ENCODE results near the gene SPEN. TPM values are rescaled to one million over a fixed set of nuclear protein-coding genes. Genes with fewer than 3 reads are reported as not detected.
A peak's percentile ranks its signal among the peaks of the same experiment; 100 is the strongest.
"Not testable (repeated sequence)": the region's sequence is repeated elsewhere in the genome, so short reads cannot be mapped to it uniquely, and the experiment has no call there.

SPEN gene
- total RNA-seq, 1 experiment from 2014 or later: 26.8 TPM

- Histone ChIP-seq H3K4me2 (ENCODE audit: low read depth, low read length, poor library complexity, severe bottlenecking) (no peak overlapping the region), H3K27ac (ENCODE audit: low read length) (no peak overlapping the region), H3K9me3 (ENCODE audit: low read length) (no peaks in the 10 kb centered on the region), H3K36me3 (ENCODE audit: insufficient read depth, low read length) (peaks cover 11% of the 10 kb centered on the region), H3K9me2 (replicated peaks; ENCODE audit: insufficient read depth, low read length) (no peaks in the 10 kb centered on the region), H3K9ac (ENCODE audit: low read length) (no peak overlapping the region), H3K4me1 (ENCODE audit: low read length) (peaks cover 26% of the 10 kb centered on the region), H3K27me3 (ENCODE audit: low read length) (no peaks in the 10 kb centered on the region), H3K4me3 (ENCODE audit: low read length) (no peak overlapping the region), H2AFZ (ENCODE audit: low read length) (no peak overlapping the region), H3K79me2 (ENCODE audit: low read length) (peaks cover 3% of the 10 kb centered on the region; the same call in 1 of the 2 replicates), H4K20me1 (ENCODE audit: insufficient read depth, low read depth, low read length) (peaks cover 25% of the 10 kb centered on the region)
- DNase-seq: no peak
Measured at GRCh38 chr1:15969321-15969880, 121.9 kb downstream of the SPEN start.

GRCh38 chr1:15970911-15971310 lies 123.4 kb downstream of the SPEN start:
- no peak overlapping the region for H2AFZ ChIP-seq (ENCODE audit: low read length)
- H3K36me3 ChIP-seq (ENCODE audit: insufficient read depth, low read length): peaks cover 11% of the 10 kb centered on the region
- no peak overlapping the region for H3K27ac ChIP-seq (ENCODE audit: low read length)
- peaks cover 26% of the 10 kb centered on the region for H4K20me1 ChIP-seq (ENCODE audit: insufficient read depth, low read depth, low read length)
- DNase-seq: no peak
- H3K27me3 ChIP-seq (ENCODE audit: low read length): no peaks in the 10 kb centered on the region
- peaks cover 3% of the 10 kb centered on the region; the same call in 1 of the 2 replicates for H3K79me2 ChIP-seq (ENCODE audit: low read length)
- H3K4me2 ChIP-seq (ENCODE audit: low read depth, low read length, poor library complexity, severe bottlenecking): no peak overlapping the region
- H3K9me2 ChIP-seq (replicated peaks; ENCODE audit: insufficient read depth, low read length): no peaks in the 10 kb centered on the region
- H3K9ac ChIP-seq (ENCODE audit: low read length): no peak overlapping the region
- no peaks in the 10 kb centered on the region for H3K9me3 ChIP-seq (ENCODE audit: low read length)
- H3K4me1 ChIP-seq (ENCODE audit: low read length): peaks cover 20% of the 10 kb centered on the region
- H3K4me3 ChIP-seq (ENCODE audit: low read length): no peak overlapping the region

GRCh38 chr1:15972409-15972808 lies 124.9 kb downstream of the SPEN start:
- no peak for DNase-seq
- H3K9ac ChIP-seq (ENCODE audit: low read length): no peak overlapping the region
- no peak overlapping the region for H2AFZ ChIP-seq (ENCODE audit: low read length)
- peaks cover 3% of the 10 kb centered on the region; the same call in 1 of the 2 replicates for H3K79me2 ChIP-seq (ENCODE audit: low read length)
- no peaks in the 10 kb centered on the region for H3K27me3 ChIP-seq (ENCODE audit: low read length)
- H3K4me3 ChIP-seq (ENCODE audit: low read length): no peak overlapping the region
- H3K9me3 ChIP-seq (ENCODE audit: low read length): no peaks in the 10 kb centered on the region
- no peaks in the 10 kb centered on the region for H3K9me2 ChIP-seq (replicated peaks; ENCODE audit: insufficient read depth, low read length)
- no peak overlapping the region for H3K27ac ChIP-seq (ENCODE audit: low read length)
- H3K4me1 ChIP-seq (ENCODE audit: low read length): peaks cover 17% of the 10 kb centered on the region
- peaks cover 11% of the 10 kb centered on the region for H3K36me3 ChIP-seq (ENCODE audit: insufficient read depth, low read length)
- peaks cover 24% of the 10 kb centered on the region for H4K20me1 ChIP-seq (ENCODE audit: insufficient read depth, low read depth, low read length)
- no peak overlapping the region for H3K4me2 ChIP-seq (ENCODE audit: low read depth, low read length, poor library complexity, severe bottlenecking)

DNA sequence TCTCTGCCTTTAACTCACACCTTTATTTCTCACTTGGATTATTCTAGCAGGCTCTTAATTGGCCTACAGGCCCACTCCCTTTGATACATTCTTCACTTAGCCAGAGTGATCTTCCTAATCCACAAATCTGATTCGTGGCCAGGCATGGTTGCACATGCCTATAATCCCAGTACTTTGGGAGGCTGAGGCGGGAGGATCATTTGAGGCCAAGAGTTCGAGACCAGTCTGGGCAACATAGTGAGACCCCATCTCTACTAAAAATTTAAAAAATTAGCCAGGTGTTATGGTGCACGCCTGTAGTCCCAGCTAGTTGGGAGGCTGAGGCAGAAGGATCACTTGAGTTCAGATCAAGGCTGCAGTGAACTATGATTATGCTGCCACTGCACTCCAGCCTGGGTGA lies 126.3 kb downstream of the SPEN start:
- Histone ChIP-seq H3K9me3 (ENCODE audit: low read length) (no peaks in the 10 kb centered on the region), H3K4me3 (ENCODE audit: low read length) (no peak overlapping the region), H3K79me2 (ENCODE audit: low read length) (peaks cover 3% of the 10 kb centered on the region; the same call in 1 of the 2 replicates)

DNA sequence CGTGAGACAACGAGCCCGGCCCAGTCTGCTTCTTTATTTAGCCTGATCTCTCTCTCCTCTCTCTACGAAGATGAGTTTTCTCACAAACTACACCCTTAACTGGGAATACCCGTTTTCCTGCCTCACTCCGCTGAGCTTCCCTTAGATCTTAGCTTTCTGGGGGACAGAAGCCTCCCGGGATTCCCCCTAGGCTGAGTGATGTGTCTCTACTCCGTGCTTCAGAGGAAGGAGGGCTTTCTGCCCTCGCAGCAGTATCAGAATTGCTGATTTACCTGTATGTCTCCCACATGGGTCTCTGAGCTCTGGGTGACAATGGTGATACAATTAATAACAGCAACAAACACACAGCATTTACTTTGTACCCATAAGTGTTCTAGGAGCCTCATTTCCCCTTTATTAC lies 127.3 kb downstream of the SPEN start:
- H3K9me2 ChIP-seq (replicated peaks; ENCODE audit: insufficient read depth, low read length): no peaks in the 10 kb centered on the region
- peaks cover 3% of the 10 kb centered on the region; the same call in 1 of the 2 replicates for H3K79me2 ChIP-seq (ENCODE audit: low read length)
- peak overlapping the region; percentile 78 for H3K9ac ChIP-seq (ENCODE audit: low read length)
- no peaks in the 10 kb centered on the region for H3K9me3 ChIP-seq (ENCODE audit: low read length)
- H3K4me3 ChIP-seq (ENCODE audit: low read length): peak overlapping the region; percentile 86
- peak overlapping the region; percentile 83 for H3K4me2 ChIP-seq (ENCODE audit: low read depth, low read length, poor library complexity, severe bottlenecking)
- no peak overlapping the region for H3K27ac ChIP-seq (ENCODE audit: low read length)
- no peak overlapping the region for H2AFZ ChIP-seq (ENCODE audit: low read length)
- peaks cover 20% of the 10 kb centered on the region; the same call in 1 of the 2 replicates for H4K20me1 ChIP-seq (ENCODE audit: insufficient read depth, low read depth, low read length)
- peaks cover 17% of the 10 kb centered on the region for H3K4me1 ChIP-seq (ENCODE audit: low read length)
- no peaks in the 10 kb centered on the region for H3K27me3 ChIP-seq (ENCODE audit: low read length)
- DNase-seq: peak; percentile 59
- peaks cover 11% of the 10 kb centered on the region for H3K36me3 ChIP-seq (ENCODE audit: insufficient read depth, low read length)

More for the DNA sequence above, 126.3 kb downstream of the SPEN start:
- Histone ChIP-seq H2AFZ (ENCODE audit: low read length) (no peak overlapping the region), H3K4me1 (ENCODE audit: low read length) (peaks cover 17% of the 10 kb centered on the region), H3K36me3 (ENCODE audit: insufficient read depth, low read length) (peaks cover 11% of the 10 kb centered on the region), H3K4me2 (ENCODE audit: low read depth, low read length, poor library complexity, severe bottlenecking) (no peak overlapping the region), H3K27me3 (ENCODE audit: low read length) (no peaks in the 10 kb centered on the region), H3K9me2 (replicated peaks; ENCODE audit: insufficient read depth, low read length) (no peaks in the 10 kb centered on the region), H3K9ac (ENCODE audit: low read length) (no peak overlapping the region), H3K27ac (ENCODE audit: low read length) (no peak overlapping the region), H4K20me1 (ENCODE audit: insufficient read depth, low read depth, low read length) (peaks cover 20% of the 10 kb centered on the region; the same call in 1 of the 2 replicates)
- no peak for DNase-seq

DNA sequence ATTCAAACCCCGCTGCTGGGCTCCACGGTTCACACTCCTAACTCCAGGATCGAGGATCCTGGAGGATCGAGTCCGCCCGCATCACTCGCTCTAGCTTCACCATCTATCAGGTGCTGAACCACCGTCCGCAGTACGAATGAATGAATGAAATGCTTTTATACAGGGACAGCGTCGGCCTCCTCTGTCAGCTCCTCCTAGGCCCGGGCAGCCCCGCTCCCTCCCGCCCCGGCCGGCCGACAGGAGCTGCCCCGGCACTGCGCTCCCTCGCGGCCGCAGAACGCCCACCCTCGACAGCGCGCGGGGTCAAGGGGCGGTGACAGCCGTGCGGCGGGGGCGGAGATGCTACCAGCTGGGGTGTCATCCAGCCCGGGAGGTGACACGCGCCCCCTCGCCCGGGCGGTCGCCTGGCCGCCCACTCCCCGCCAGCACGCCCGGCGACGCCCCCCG lies 127.9 kb downstream of the SPEN start:
- H4K20me1 ChIP-seq (ENCODE audit: insufficient read depth, low read depth, low read length): peaks cover 20% of the 10 kb centered on the region; the same call in 1 of the 2 replicates
- peak; percentile 81 for DNase-seq
- peaks cover 17% of the 10 kb centered on the region for H3K4me1 ChIP-seq (ENCODE audit: low read length)
- H3K27me3 ChIP-seq (ENCODE audit: low read length): no peaks in the 10 kb centered on the region
- H2AFZ ChIP-seq (ENCODE audit: low read length): 0 out of 2 replicates have a peak overlapping the region, but pooled peaks have one; percentile 33
- H3K9me3 ChIP-seq (ENCODE audit: low read length): no peaks in the 10 kb centered on the region
- peak overlapping the region; percentile 78 for H3K9ac ChIP-seq (ENCODE audit: low read length)
- H3K4me3 ChIP-seq (ENCODE audit: low read length): peak overlapping the region; percentile 86
- H3K27ac ChIP-seq (ENCODE audit: low read length): no peak overlapping the region
- no peaks in the 10 kb centered on the region for H3K9me2 ChIP-seq (replicated peaks; ENCODE audit: insufficient read depth, low read length)
- H3K36me3 ChIP-seq (ENCODE audit: insufficient read depth, low read length): peaks cover 11% of the 10 kb centered on the region
- peak overlapping the region; percentile 83 for H3K4me2 ChIP-seq (ENCODE audit: low read depth, low read length, poor library complexity, severe bottlenecking)
- H3K79me2 ChIP-seq (ENCODE audit: low read length): peaks cover 3% of the 10 kb centered on the region; the same call in 1 of the 2 replicates

DNA sequence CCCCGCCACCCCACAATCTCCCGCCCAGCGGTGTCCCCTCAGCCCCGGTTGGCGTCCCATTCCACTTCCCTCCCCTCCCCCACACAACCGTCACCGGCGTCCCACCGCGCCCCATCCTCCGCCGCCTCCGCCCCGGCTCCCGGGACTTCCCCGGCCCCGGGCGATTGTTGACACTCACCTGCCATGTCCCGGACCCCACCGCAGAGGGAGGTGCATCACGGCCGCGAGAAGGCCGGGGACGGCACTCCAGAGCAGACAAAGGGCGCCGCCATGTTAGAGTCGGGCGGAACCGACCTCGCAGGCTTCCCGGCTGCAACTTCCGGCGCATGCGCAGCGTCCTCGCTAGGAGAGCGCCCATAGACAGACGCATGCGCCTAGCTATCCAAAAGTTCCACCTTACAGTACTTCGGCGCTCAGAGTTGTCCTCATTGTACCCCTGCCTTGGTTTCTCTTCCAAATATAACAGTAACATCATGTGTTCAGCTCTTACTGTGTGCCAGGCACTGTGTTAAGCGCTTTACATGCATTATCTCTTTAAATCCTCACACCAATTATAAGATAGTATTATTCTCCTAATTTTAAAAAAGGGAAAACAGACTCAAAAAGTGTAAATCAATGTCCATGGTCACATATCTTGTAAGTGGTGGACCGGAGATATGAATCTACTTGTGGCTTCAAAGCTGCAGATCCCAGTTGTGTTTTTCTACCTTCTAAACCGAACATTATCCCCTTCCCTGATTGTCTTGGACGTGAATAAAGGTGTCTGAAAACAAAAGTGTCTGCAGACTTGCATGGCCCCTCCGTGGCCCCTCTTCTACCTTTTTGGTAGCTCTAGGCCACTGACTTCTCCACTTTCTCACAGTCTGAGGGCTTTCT lies 128.5 kb downstream of the SPEN start, which contains the start of gene ZBTB17:
Gene ZBTB17 (minus strand): TSS at position 297 of the 876 bp plus-strand sequence. CDS start 27,606 bp downstream, outside the sequence.
- peak within 1 kb of the TSS; percentile 86 for H3K4me3 ChIP-seq (ENCODE audit: low read length)

DNA sequence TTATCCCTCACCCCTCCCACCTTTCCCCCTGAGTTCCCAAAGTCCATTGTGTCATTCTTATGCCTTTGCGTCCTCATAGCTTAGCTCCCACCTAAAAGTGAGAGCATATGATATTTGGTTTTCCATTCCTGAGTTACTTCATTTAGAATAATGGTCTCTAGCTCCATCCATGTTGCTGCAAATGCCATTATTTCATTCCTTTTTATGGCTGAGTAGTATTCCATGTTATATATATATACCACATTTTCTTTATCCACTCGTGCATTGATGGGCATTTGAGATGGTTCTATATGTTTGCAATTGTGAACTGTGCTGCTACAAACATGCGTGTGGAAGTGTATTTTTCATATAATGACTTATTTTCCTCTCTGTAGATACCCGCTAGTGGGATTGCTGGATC lies 130.4 kb downstream of the SPEN start:
- H3K4me3 ChIP-seq (ENCODE audit: low read length); H3K9me2 ChIP-seq (replicated peaks; ENCODE audit: insufficient read depth, low read length); H3K9me3 ChIP-seq (ENCODE audit: low read length); H3K79me2 ChIP-seq (ENCODE audit: low read length); H3K4me2 ChIP-seq (ENCODE audit: low read depth, low read length, poor library complexity, severe bottlenecking); H3K36me3 ChIP-seq (ENCODE audit: insufficient read depth, low read length); H3K27ac ChIP-seq (ENCODE audit: low read length); H2AFZ ChIP-seq (ENCODE audit: low read length); DNase-seq; H3K9ac ChIP-seq (ENCODE audit: low read length); H3K27me3 ChIP-seq (ENCODE audit: low read length): not testable (repeated sequence)
- Histone ChIP-seq H4K20me1 (ENCODE audit: insufficient read depth, low read depth, low read length) (peaks cover 18% of the 10 kb centered on the region; the same call in 1 of the 2 replicates), H3K4me1 (ENCODE audit: low read length) (peaks cover 17% of the 10 kb centered on the region)

More for the DNA sequence above, 128.5 kb downstream of the SPEN start, which contains the start of gene ZBTB17:
- peaks cover 3% of the 10 kb centered on the region; the same call in 1 of the 2 replicates for H3K79me2 ChIP-seq (ENCODE audit: low read length)
- peak; percentile 98 for DNase-seq
- H2AFZ ChIP-seq (ENCODE audit: low read length): peak within 1 kb of the TSS; percentile 77
- peak within 1 kb of the TSS; percentile 78 for H3K9ac ChIP-seq (ENCODE audit: low read length)
- H3K9me3 ChIP-seq (ENCODE audit: low read length): no peaks in the 10 kb centered on the region
- H4K20me1 ChIP-seq (ENCODE audit: insufficient read depth, low read depth, low read length): peaks cover 20% of the 10 kb centered on the region; the same call in 1 of the 2 replicates
- H3K36me3 ChIP-seq (ENCODE audit: insufficient read depth, low read length): peaks cover 11% of the 10 kb centered on the region
- H3K4me2 ChIP-seq (ENCODE audit: low read depth, low read length, poor library complexity, severe bottlenecking): peak within 1 kb of the TSS; percentile 83
- H3K9me2 ChIP-seq (replicated peaks; ENCODE audit: insufficient read depth, low read length): no peaks in the 10 kb centered on the region
- H3K27me3 ChIP-seq (ENCODE audit: low read length): no peaks in the 10 kb centered on the region
- peaks cover 17% of the 10 kb centered on the region for H3K4me1 ChIP-seq (ENCODE audit: low read length)
- no peak within 1 kb of the TSS for H3K27ac ChIP-seq (ENCODE audit: low read length)

All from Karpas-422 (cell line).